Endothelial cell of umbilical vein (primary cell): ENCODE measurements around the gene JAKMIP1. TPM values are rescaled to one million over a fixed set of nuclear protein-coding genes. Genes with fewer than 3 reads are reported as not detected.

Source experiments
- BruUV-seq: library from RNA; stranded (reverse); fragments of 400-500 nt; replicated peaks from 2 replicates; lab custom pipeline; 2021; lab: Mats Ljungman, UMichigan
- CTCF ChIA-PET: fragments of 300-600, 350-600 bp; sonication (Branson Sonifier 250); formaldehyde crosslinking; loops from one replicate; lab custom pipeline; 2021; ENCODE audit warnings: antibody characterized with exemption, inconsistent platforms; lab: Charles Lee
- POLR2A ChIA-PET: fragments of 300-600, 350-600 bp; sonication (Branson Sonifier 250); formaldehyde crosslinking; loops from one replicate; lab custom pipeline; 2021; ENCODE audit warnings: antibody characterized with exemption, inconsistent platforms; lab: Charles Lee
- DNase-seq: peaks from one replicate; pipeline ENCODE4 v3.0.0-alpha.2; 2011; ENCODE audit warnings: low read depth, low spot score
- FAIRE-seq: peaks from 2 replicates; lab custom pipeline; 2011; peaks lifted over from hg19 to GRCh38; lab: Jason Lieb, UNC
- H2AFZ ChIP-seq: 2 replicates; pipeline ENCODE4 v1.6.0; 2012; ENCODE audit warnings: low read depth, low read length, control low read depth, inconsistent platforms
- H3K27ac ChIP-seq: 2 replicates; pipeline ENCODE4 v1.5.1; 2011; ENCODE audit warnings: low read depth, mild to moderate bottlenecking, control low read depth, low read length, moderate library complexity; ENCODE audit not compliant: insufficient read depth
- H3K27me3 ChIP-seq, 2 experiments: 2 replicates each; pipeline versions ENCODE4 v1.6.0 to v1.6.1; 2011; ENCODE audit warnings: low read length in 2 of 2, mixed read lengths in 1 of 2; ENCODE audit not compliant: control insufficient read depth in 2 of 2, insufficient read depth in 2 of 2
- H3K36me3 ChIP-seq, 2 experiments: 2 replicates in 1 of 2; 3 replicates in 1 of 2; pipeline ENCODE4 v1.5.1; 2011; ENCODE audit warnings: low read length in 2 of 2, mild to moderate bottlenecking in 1 of 2, moderate library complexity in 1 of 2; ENCODE audit not compliant: control insufficient read depth in 2 of 2, insufficient read depth in 2 of 2; ENCODE audit errors: extremely low read depth in 1 of 2
- H3K4me1 ChIP-seq: 3 replicates; pipeline ENCODE4 v1.5.1; 2011; ENCODE audit warnings: mild to moderate bottlenecking, low read length; ENCODE audit not compliant: control insufficient read depth, insufficient read depth; ENCODE audit errors: extremely low read depth
- H3K4me2 ChIP-seq: 2 replicates; pipeline ENCODE4 v1.6.1; 2011; ENCODE audit warnings: low read length, control low read depth, mixed read lengths; ENCODE audit not compliant: insufficient read depth
- H3K4me3 ChIP-seq, 3 experiments: fragments of 200-600 bp in 1 of 3; sonication (generic), shearing (Covaris generic) in 1 of 3; replicated peaks in 1 of 3; 2 replicates each; pipeline ENCODE4 v1.5.1; 2011 to 2016; ENCODE audit warnings: control low read depth in 3 of 3, low read length in 3 of 3, mild to moderate bottlenecking in 2 of 3, inconsistent platforms in 1 of 3, low read depth in 1 of 3, moderate library complexity in 1 of 3; ENCODE audit not compliant: insufficient read depth in 1 of 3
- H3K79me2 ChIP-seq: 2 replicates; pipeline ENCODE4 v1.6.0; 2012; ENCODE audit warnings: low read length, inconsistent platforms; ENCODE audit not compliant: control insufficient read depth, insufficient read depth
- H3K9ac ChIP-seq: replicated peaks from 2 replicates; pipeline ENCODE3; 2011; ENCODE audit warnings: low read length, control low read depth; ENCODE audit not compliant: insufficient read depth; ENCODE audit errors: extremely low read depth
- H3K9me1 ChIP-seq: replicated peaks from 3 replicates; pipeline ENCODE4 v1.6.0; 2011; ENCODE audit warnings: mild to moderate bottlenecking, low read length; ENCODE audit not compliant: control insufficient read depth, insufficient read depth; ENCODE audit errors: extremely low read depth
- H3K9me3 ChIP-seq: replicated peaks from 2 replicates; pipeline ENCODE4 v1.5.1; 2012; ENCODE audit warnings: low read length, inconsistent platforms; ENCODE audit not compliant: control insufficient read depth, insufficient read depth
- H4K20me1 ChIP-seq: replicated peaks from 2 replicates; pipeline ENCODE3; 2011; ENCODE audit warnings: mild to moderate bottlenecking, low read length; ENCODE audit not compliant: control insufficient read depth, insufficient read depth; ENCODE audit errors: extremely low read depth
- CTCF ChIP-seq, 2 donors: IDR thresholded peaks; 1 replicate in 1 of 2; 2 replicates in 1 of 2; pipeline ENCODE4 v1.5.1; 2011; ENCODE audit warnings: low read length in 2 of 2, mild to moderate bottlenecking in 2 of 2, moderate library complexity in 2 of 2, control low read depth in 1 of 2, inconsistent platforms in 1 of 2, low read depth in 1 of 2; ENCODE audit not compliant: insufficient read depth in 1 of 2; ENCODE audit errors: extremely low read depth in 1 of 2
- EZH2 ChIP-seq: IDR thresholded peaks from 2 replicates; pipeline ENCODE4 v1.6.1; 2012; ENCODE audit warnings: borderline replicate concordance, low read depth, mild to moderate bottlenecking, moderate library complexity, low read length, inconsistent platforms; ENCODE audit not compliant: severe bottlenecking
- FOS ChIP-seq: IDR thresholded peaks from 2 replicates; pipeline ENCODE4 v1.6.1; 2011; ENCODE audit warnings: mild to moderate bottlenecking, low read length, moderate library complexity, borderline replicate concordance; ENCODE audit not compliant: insufficient read depth
- GATA2 ChIP-seq: IDR thresholded peaks from 2 replicates; pipeline ENCODE4 v1.7.0; 2011; ENCODE audit warnings: low read depth, mild to moderate bottlenecking, moderate library complexity, mixed read lengths, low read length; ENCODE audit not compliant: insufficient read length, insufficient read depth
- JUN ChIP-seq: IDR thresholded peaks from 2 replicates; pipeline ENCODE4 v1.6.1; 2011; ENCODE audit warnings: borderline replicate concordance, low read depth; ENCODE audit not compliant: insufficient read length, insufficient read depth
- MAX ChIP-seq: IDR thresholded peaks from 2 replicates; pipeline ENCODE4 v1.6.1; 2011; ENCODE audit not compliant: insufficient read depth, insufficient read length
- MYC ChIP-seq: IDR thresholded peaks from one replicate; pipeline ENCODE4 v1.6.1; 2011; ENCODE audit warnings: mild to moderate bottlenecking, low read depth, low read length
- POLR2A ChIP-seq: IDR thresholded peaks from 2 replicates; pipeline ENCODE4 v1.6.1; 2012; ENCODE audit warnings: low read depth, mild to moderate bottlenecking, control low read depth, low read length
- POLR2AphosphoS5 ChIP-seq: IDR thresholded peaks from 2 replicates; pipeline ENCODE4 v1.6.1; 2012; ENCODE audit warnings: low read depth, mild to moderate bottlenecking, control low read depth, low read length, moderate library complexity; ENCODE audit not compliant: insufficient read depth
- dilution Hi-C: fragments of 300-500 bp; cut with MboI; formaldehyde crosslinking; loops from one replicate; pipeline ENCODE4 v1.15.0; 2019; ENCODE audit warnings: low sequenced_read_pairs; ENCODE audit not compliant: extremely low pct_ligation_motif_present
- intact Hi-C: fragments of 100-400 bp; cut with micrococcal nuclease; formaldehyde crosslinking; loops from one replicate; pipeline ENCODE4 v1.10.0; 2022
- polyA plus RNA-seq, 4 experiments: library from polyadenylated mRNA; depleted of rRNA in 3 of 4; stranded (reverse) in 3 of 4; unstranded in 1 of 4; fragments of >200 nt; gene quantifications; 2 replicates each; pipeline versions ENCODE4 v1.2.1 to v1.2.3, GENCODE V29; 2011 to 2012; ENCODE audit warnings: missing spikeins in 1 of 4
- total RNA-seq: library from RNA; stranded (reverse); gene quantifications from 2 replicates; pipeline ENCODE4 v1.2.3, GENCODE V29; 2021

JAKMIP1 gene
- total and polyA plus RNA-seq, 2 donors (not counting 3 experiments of a cell fraction or from before 2014, with no cell fraction given) = not detected

- Histone ChIP-seq H3K4me3 (no peak overlapping the region), H2AFZ (no peak overlapping the region), H3K9me3 (no peaks in the 10 kb centered on the region), H3K9ac (no peak overlapping the region), H3K27ac (no peak overlapping the region), H3K27me3 (no peaks in the 10 kb centered on the region), H3K79me2 (no peaks in the 10 kb centered on the region), H3K4me1 (no peaks in the 10 kb centered on the region), H3K9me1 (no peaks in the 10 kb centered on the region), H4K20me1 (no peaks in the 10 kb centered on the region), H3K4me2 (no peak overlapping the region), H3K36me3 (no peaks in the 10 kb centered on the region)
- ChIA-PET POLR2A (no interaction called here), CTCF (no interaction called here)
- no TSS peak for BruUV-seq
- no peak for FAIRE-seq
- DNase-seq = no peak
- intact Hi-C loops (no loop called here), dilution Hi-C loops (no loop called here)
- TF ChIP-seq POLR2A (no peak), CTCF (IDR thresholded peaks at IDR 0.05; ENCODE audit: extremely low read depth in 1 of 2, insufficient read depth in 1 of 2, low read depth in 1 of 2, low read length in 2 of 2) (no peak), FOS (no peak), MYC (no peak), GATA2 (no peak), EZH2 (no peak), JUN (no peak), POLR2AphosphoS5 (no peak), MAX (no peak)
Measured at GRCh38 chr4:6022607-6023288, 177.6 kb downstream of the JAKMIP1 start.
